ENCODE results near the gene CLDN4. TPM values are rescaled to one million over a fixed set of nuclear protein-coding genes. Genes with fewer than 3 reads are reported as not detected.

Gene CLDN4
- total and polyA plus RNA-seq, 9 of the 15 experiments (the other 6 are each of a cell fraction or from before 2014, with no cell fraction given) = 0.05 to 0.60 (median 0.06) TPM; not detected in 3

DNA sequence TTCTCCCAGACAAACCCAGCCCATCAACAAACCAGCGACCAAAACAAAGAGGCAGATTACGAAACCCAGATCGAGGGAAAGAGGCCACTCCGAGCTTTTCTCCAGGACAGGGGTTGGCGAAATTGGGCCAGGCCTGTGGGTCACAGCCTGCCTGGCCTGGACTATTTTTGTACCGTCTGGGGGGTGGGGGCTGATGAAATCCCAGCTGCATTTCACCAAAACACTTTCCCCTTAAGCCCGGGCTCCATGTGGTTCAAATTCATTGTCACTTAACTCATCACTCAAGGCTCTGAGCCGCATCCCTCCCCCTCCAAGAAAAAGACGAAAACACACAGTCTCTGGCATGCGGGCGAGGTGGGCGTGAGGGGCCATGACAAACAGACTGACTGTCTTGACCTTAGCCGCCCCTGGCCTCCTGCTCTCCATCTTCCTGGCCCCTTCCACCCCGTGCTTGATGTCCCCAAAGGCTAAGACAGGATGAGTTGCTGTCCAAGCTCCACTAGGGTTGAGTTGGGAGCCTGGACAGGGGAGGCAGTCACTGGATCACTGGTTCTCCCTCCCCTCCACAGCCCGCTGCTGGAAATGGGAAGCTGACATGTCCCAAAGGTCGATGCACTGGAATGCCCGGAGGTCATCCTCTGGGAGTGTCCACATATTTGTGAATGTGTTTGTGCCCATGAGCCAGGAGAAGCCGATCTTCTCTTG lies 49.3 kb downstream of the CLDN4 start:
- ATAC-seq (peak; percentile 50), DNase-seq (ENCODE audit: extremely low read depth in 1 of 4, low spot score in 3 of 4) (no peak), FAIRE-seq (no peak)
- in situ Hi-C loops (cut with MboI) (loop anchor here (5.0 to 10.0 kb wide), 2 partner anchors 142 to 325 kb away; no protein-coding TSS in a partner anchor), intact Hi-C loops (cut with micrococcal nuclease) (no loop called here)
- no peak overlapping the region for H3K27ac ChIP-seq (ENCODE audit: extremely low read depth, low read depth, low read length)
- no peak overlapping the region for H2AFZ ChIP-seq (ENCODE audit: low read depth, low read length)
- no peaks in the 10 kb centered on the region for H3K36me3 ChIP-seq (ENCODE audit: control insufficient read depth, insufficient read depth, low read length)
- peaks cover 21 to 63% of the 10 kb centered on the region in 2 experiments for H3K27me3 ChIP-seq (ENCODE audit: control insufficient read depth in 2 of 2, insufficient read depth in 2 of 2, low read length in 2 of 2)
- TF ChIP-seq RBM17 (IDR thresholded peaks at IDR 0.05; ENCODE audit: borderline replicate concordance, low read depth, low read length) = no peak
- TF ChIP-seq CEBPB (tag; IDR thresholded peaks at IDR 0.05) = peak; percentile 57
- 4% methylated on average over 18 of the region's 18 CpGs for WGBS (ENCODE audit: insufficient coverage, low coverage, missing lambda C conversion rate)
- H3K4me1 ChIP-seq (replicated peaks in 1 of 2; ENCODE audit: control insufficient read depth in 2 of 2, insufficient read depth in 2 of 2, low read length in 2 of 2) = peaks cover 0 to 9% of the 10 kb centered on the region in 2 experiments; a peak in 1 of 5 replicates
- H3K9me3 ChIP-seq (replicated peaks; ENCODE audit: control insufficient read depth, insufficient read depth, low read depth, low read length) = no peaks in the 10 kb centered on the region
- no peaks in the 10 kb centered on the region for H3K79me2 ChIP-seq (ENCODE audit: control insufficient read depth, insufficient read depth, low read length)
- POLR2A ChIA-PET = interaction anchor here (0.8 to 3.5 kb wide), 2 partner anchors 9 to 11 kb away, joined by 4 to 15 read pairs; no protein-coding TSS in a partner anchor
- CTCF ChIA-PET (ENCODE audit: low intra/inter-chr PET ratio) = no interaction called here
- no TSS peak for BruUV-seq (replicated peaks)
- no peaks in the 10 kb centered on the region for H3K9me1 ChIP-seq (ENCODE audit: control insufficient read depth, insufficient read depth, low read length)
- 0 out of 4 replicates have a peak overlapping the region, but pooled peaks of 1 of the 2 experiments have one; percentile 10 for H3K9ac ChIP-seq (ENCODE audit: insufficient read depth in 1 of 2, low read depth in 2 of 2, low read length in 2 of 2)
- no peak overlapping the region for H3K4me2 ChIP-seq (ENCODE audit: insufficient read depth, low read length)
- H4K20me1 ChIP-seq (replicated peaks; ENCODE audit: control insufficient read depth, insufficient read depth, low read length) = peaks cover 36% of the 10 kb centered on the region
- no peak overlapping the region for H3K4me3 ChIP-seq

DNA sequence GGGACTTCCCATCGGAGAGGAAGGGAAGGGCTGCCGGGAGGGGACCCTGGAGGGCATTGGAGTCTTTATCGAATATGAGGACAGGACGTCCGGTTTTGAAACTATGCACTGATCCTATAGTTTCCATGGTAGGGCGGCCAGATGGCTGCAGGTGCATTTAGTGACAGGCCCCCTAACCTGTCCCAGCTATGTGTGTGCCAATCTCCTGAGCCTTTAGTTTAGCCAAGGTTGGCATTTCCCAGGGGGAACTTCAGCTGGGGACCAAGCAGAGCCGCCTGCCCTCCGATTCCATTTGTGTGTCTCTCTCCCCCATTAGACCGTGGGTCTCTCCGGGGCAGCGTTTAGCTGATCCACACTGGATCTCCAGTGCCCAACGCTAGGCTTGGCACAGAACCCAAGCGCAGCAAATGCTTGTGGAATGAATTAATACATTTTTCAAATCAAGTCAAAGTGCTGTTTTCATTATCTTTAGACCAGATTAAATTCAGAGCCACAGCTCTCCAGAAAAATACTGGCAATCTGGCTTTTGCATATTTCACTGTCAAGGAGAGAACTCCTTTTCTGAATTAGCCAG lies 50.0 kb downstream of the CLDN4 start:
- Histone ChIP-seq H2AFZ (ENCODE audit: low read depth, low read length) (no peak overlapping the region), H4K20me1 (replicated peaks; ENCODE audit: control insufficient read depth, insufficient read depth, low read length) (peaks cover 36% of the 10 kb centered on the region), H3K9me1 (ENCODE audit: control insufficient read depth, insufficient read depth, low read length) (no peaks in the 10 kb centered on the region), H3K9ac (ENCODE audit: insufficient read depth in 1 of 2, low read depth in 2 of 2, low read length in 2 of 2) (no peak overlapping the region), H3K4me3 (no peak overlapping the region), H3K36me3 (ENCODE audit: control insufficient read depth, insufficient read depth, low read length) (no peaks in the 10 kb centered on the region), H3K27me3 (ENCODE audit: control insufficient read depth in 2 of 2, insufficient read depth in 2 of 2, low read length in 2 of 2) (peaks cover 21 to 63% of the 10 kb centered on the region in 2 experiments), H3K9me3 (replicated peaks; ENCODE audit: control insufficient read depth, insufficient read depth, low read depth, low read length) (no peaks in the 10 kb centered on the region), H3K27ac (ENCODE audit: extremely low read depth, low read depth, low read length) (no peak overlapping the region), H3K4me1 (replicated peaks in 1 of 2; ENCODE audit: control insufficient read depth in 2 of 2, insufficient read depth in 2 of 2, low read length in 2 of 2) (peaks cover 3 to 14% of the 10 kb centered on the region in 2 experiments; a peak in 4 of 5 replicates), H3K79me2 (ENCODE audit: control insufficient read depth, insufficient read depth, low read length) (no peaks in the 10 kb centered on the region), H3K4me2 (ENCODE audit: insufficient read depth, low read length) (no peak overlapping the region)
- POLR2A ChIA-PET = interaction anchor here (3.5 kb wide), 1 partner anchor 10 kb away, joined by 15 read pairs; no protein-coding TSS in a partner anchor
- BruUV-seq (replicated peaks) = no TSS peak
- FAIRE-seq (no peak), DNase-seq (ENCODE audit: extremely low read depth in 1 of 4, low spot score in 3 of 4) (no peak), ATAC-seq (no peak)
- in situ Hi-C loops (cut with MboI) (loop anchor here (5.0 kb wide), 1 partner anchor 141 kb away; no protein-coding TSS in a partner anchor), intact Hi-C loops (cut with micrococcal nuclease) (no loop called here)
- 5% methylated on average over 13 of the region's 13 CpGs for WGBS (ENCODE audit: insufficient coverage, low coverage, missing lambda C conversion rate)
- CTCF ChIA-PET (ENCODE audit: low intra/inter-chr PET ratio) = no interaction called here
- TF ChIP-seq ZNF324 (CRISPR knock-in tag; IDR thresholded peaks at IDR 0.05) = no peak
- TF ChIP-seq, protein P1, sequence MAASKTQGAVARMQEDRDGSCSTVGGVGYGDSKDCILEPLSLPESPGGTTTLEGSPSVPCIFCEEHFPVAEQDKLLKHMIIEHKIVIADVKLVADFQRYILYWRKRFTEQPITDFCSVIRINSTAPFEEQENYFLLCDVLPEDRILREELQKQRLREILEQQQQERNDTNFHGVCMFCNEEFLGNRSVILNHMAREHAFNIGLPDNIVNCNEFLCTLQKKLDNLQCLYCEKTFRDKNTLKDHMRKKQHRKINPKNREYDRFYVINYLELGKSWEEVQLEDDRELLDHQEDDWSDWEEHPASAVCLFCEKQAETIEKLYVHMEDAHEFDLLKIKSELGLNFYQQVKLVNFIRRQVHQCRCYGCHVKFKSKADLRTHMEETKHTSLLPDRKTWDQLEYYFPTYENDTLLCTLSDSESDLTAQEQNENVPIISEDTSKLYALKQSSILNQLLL (CRISPR knock-in tag; IDR thresholded peaks at IDR 0.05; ENCODE audit: borderline replicate concordance) = no peak
- no peak for TF ChIP-seq ZC3H11A (IDR thresholded peaks at IDR 0.05; ENCODE audit: low read depth, low read length)
- TF ChIP-seq, protein P2, sequence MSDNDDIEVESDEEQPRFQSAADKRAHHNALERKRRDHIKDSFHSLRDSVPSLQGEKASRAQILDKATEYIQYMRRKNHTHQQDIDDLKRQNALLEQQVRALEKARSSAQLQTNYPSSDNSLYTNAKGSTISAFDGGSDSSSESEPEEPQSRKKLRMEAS (CRISPR knock-in tag; IDR thresholded peaks at IDR 0.05) = no peak
- TF ChIP-seq EZH2 (IDR thresholded peaks at IDR 0.05; ENCODE audit: borderline replicate concordance, low read depth, low read length) = no peak
- no peak for TF ChIP-seq TAF7 (tag; IDR thresholded peaks at IDR 0.05)
- no peak for TF ChIP-seq ZNF253 (CRISPR knock-in tag; conservative IDR thresholded peaks at IDR 0.05)

Data from K562 (cell line).